Ureter (tissue), 1 donor: ENCODE results near the gene MMD2. TPM values are rescaled to one million over a fixed set of nuclear protein-coding genes. Genes with fewer than 3 reads are reported as not detected.
"Not testable (repeated sequence)": the region's sequence is repeated elsewhere in the genome, so short reads cannot be mapped to it uniquely, and the experiment has no call there.

ENCODE experiments used
- DNase-seq: peaks from one replicate; pipeline ENCODE4 v3.0.0-alpha.2; 2020; ENCODE audit warnings: low spot score
- total RNA-seq: library from RNA; stranded (reverse); gene quantifications from one replicate; pipeline ENCODE4 v1.2.4, GENCODE V29; 2023
- donor health status: DM: yes; HTN: yes; CAD: no.

Gene MMD2, protein sequence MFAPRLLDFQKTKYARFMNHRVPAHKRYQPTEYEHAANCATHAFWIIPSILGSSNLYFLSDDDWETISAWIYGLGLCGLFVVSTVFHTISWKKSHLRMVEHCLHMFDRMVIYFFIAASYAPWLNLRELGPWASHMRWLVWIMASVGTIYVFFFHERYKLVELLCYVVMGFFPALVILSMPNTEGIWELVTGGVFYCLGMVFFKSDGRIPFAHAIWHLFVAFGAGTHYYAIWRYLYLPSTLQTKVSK
- total RNA-seq, result not detected

- DNase-seq, result no peak
Observed at GRCh38 chr7:4958477-4959301, at the start of gene MMD2. MMD2 (minus strand) TSS chr7:4959187; CDS start chr7:4959017, 170 bp downstream.

GRCh38 chr7:5005066-5005465, 46.1 kb upstream of the MMD2 start:
- no peak for DNase-seq

GRCh38 chr7:5001911-5002310, 42.9 kb upstream of the MMD2 start:
- no peak for DNase-seq

DNA sequence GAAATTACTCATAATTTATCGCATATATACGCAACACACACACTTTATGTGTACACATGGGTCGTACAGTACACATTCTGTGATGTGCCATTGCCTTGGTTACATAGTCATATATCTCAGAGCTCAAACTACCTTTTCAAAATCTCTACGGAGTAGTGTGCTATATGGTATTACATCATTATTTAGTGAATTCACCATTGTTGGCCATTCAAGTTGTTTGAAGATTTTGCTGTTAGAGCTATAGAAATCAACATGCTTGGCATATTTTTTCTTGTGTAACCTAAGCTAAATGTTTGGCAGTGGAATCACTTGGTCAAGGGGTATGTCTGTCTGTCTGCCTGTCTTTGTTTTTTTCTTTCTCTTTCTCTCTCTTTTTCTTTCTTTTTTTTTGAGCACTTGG, 42.0 kb upstream of the MMD2 start:
- no peak for DNase-seq

DNA sequence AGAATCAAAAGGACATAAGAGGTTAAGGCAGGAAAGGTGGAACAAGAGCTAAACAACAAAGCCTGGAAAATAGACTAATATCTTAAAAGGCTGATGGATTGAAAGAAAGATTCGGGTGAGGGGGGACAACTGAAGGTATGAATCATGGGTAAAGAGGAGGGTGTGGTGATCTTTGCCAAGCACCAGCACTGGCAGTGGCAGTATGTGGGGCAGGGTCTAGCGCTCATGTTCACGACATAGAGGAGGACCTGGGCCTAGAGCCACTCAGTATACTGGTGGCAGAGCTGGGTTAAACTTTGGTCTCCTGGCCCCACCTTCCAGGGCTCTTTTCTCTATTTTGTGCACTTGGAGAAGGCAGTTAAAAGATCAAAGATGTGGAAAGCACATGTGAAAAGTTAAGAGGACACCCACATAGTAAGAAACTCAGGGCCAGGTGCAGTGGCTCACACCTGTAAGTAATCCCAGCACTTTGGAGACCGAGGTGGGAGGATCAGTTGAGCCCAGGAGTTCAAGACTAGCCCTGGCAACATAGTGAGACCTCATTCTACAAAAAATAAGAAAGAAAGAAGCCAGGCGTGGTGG, 40.5 kb upstream of the MMD2 start:
- DNase-seq, result no peak

DNA sequence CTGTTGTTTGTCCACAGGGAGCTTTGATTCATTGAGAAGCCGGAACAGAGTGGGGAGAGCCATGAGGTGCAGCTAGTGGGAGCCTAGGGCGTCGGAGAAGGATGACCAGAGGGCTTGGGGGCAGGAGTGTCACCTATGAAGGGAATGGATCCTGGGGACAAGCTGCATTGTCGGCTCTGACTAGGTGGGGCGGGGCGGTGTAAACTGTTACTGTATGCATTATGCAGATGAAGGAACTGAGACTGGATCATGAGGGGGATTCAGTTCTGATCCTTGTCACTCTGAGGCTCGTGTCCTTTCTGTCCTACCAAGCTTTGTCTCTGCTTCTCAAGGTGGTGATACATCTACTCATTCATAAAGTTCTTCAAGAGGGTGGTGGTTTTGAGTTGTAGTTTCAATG, 39.9 kb upstream of the MMD2 start:
- DNase-seq, result no peak

GRCh38 chr7:4998244-4998643, 39.3 kb upstream of the MMD2 start:
- no peak for DNase-seq

GRCh38 chr7:4996696-4997222, 37.8 kb upstream of the MMD2 start:
- DNase-seq, result no peak

- DNase-seq, result no peak
Observed at GRCh38 chr7:4995429-4995969, 36.5 kb upstream of the MMD2 start.

- no peak for DNase-seq
Observed at GRCh38 chr7:4993471-4993870, 34.5 kb upstream of the MMD2 start.

GRCh38 chr7:4982741-4983140, 23.8 kb upstream of the MMD2 start:
- not testable (repeated sequence) for DNase-seq

GRCh38 chr7:4981295-4981890, 22.4 kb upstream of the MMD2 start:
- DNase-seq, result peak; percentile 22

- not testable (repeated sequence) for DNase-seq
Observed at GRCh38 chr7:4975626-4976025, 16.6 kb upstream of the MMD2 start.

- peak; percentile 92 for DNase-seq
Observed at GRCh38 chr7:4973728-4974198, 14.8 kb upstream of the MMD2 start.

GRCh38 chr7:4972446-4972845, 13.5 kb upstream of the MMD2 start:
- not testable (repeated sequence) for DNase-seq

GRCh38 chr7:4965295-4966022, 6.5 kb upstream of the MMD2 start:
- no peak for DNase-seq

- no peak for DNase-seq
Observed at GRCh38 chr7:4964506-4964905, 5.5 kb upstream of the MMD2 start.

GRCh38 chr7:4962872-4963775, 4.1 kb upstream of the MMD2 start:
- DNase-seq, result no peak

DNA sequence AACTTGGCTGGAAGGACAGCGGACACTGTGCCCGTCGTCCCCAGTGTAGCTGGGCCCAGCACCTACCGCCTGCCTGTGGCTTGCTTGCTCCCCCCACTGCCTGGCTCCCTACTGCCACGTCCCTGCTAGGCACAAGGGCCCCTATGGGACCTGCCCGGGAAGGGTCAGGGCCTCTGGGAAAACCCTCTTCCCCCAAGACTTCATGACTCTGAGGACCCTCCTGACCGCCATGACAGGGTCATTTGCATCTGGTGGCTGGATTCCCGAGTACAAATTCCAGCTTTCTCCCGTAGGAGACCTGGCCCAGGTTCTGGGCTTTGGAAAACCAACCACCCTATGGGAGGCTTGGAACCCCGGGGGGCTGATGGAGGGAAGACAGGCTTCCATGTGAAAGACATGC, 1.4 kb upstream of the MMD2 start:
- no peak for DNase-seq

GRCh38 chr7:4959893-4960292, 906 bp upstream of the MMD2 start:
- no peak for DNase-seq
